ENCODE results near the gene PPDPF. TPM values are rescaled to one million over a fixed set of nuclear protein-coding genes. Genes with fewer than 3 reads are reported as not detected.

The PPDPF gene
- polyA plus RNA-seq, 1 donor (not counting 4 experiments of a cell fraction or from before 2014, with no cell fraction given): 8.8 TPM

GRCh38 chr20:63567386-63568169, 47.0 kb downstream of the PPDPF start:
- H3K9me3 ChIP-seq (ENCODE audit: control insufficient read depth, low read depth, low read length): no peaks in the 10 kb centered on the region
- H4K20me1 ChIP-seq (ENCODE audit: control insufficient read depth, extremely low read depth, insufficient read depth, low read length): peaks cover 8% of the 10 kb centered on the region
- no peak overlapping the region for H2AFZ ChIP-seq (ENCODE audit: control insufficient read depth, low read length)
- no peaks in the 10 kb centered on the region for H3K27me3 ChIP-seq (ENCODE audit: control insufficient read depth, extremely low read depth, insufficient read depth, low read length)
- peaks cover 15% of the 10 kb centered on the region for H3K79me2 ChIP-seq (ENCODE audit: control insufficient read depth, insufficient read depth, low read length)
- no peaks in the 10 kb centered on the region for H3K4me1 ChIP-seq (ENCODE audit: control insufficient read depth, extremely low read depth, insufficient read depth, low read length)
- H3K4me2 ChIP-seq (ENCODE audit: control insufficient read depth, extremely low read depth, insufficient read depth, low read depth, low read length): no peak overlapping the region
- dilution Hi-C loops (cut with MboI; ENCODE audit: extremely low pct_ligation_motif_present, low sequenced_read_pairs): no loop called here
- no peak for TF ChIP-seq EZH2 (IDR thresholded peaks at IDR 0.05; ENCODE audit: low read length)
- TF ChIP-seq CTCF (optimal IDR thresholded peaks at IDR 0.05 in 1 of 3, IDR thresholded peaks at IDR 0.05 in 1 of 3, conservative IDR thresholded peaks at IDR 0.05 in 1 of 3; ENCODE audit: extremely low read depth in 1 of 3, insufficient read depth in 2 of 3, low read length in 3 of 3): no peak
- no peak overlapping the region for H3K27ac ChIP-seq (ENCODE audit: control insufficient read depth, insufficient read depth, low read length)
- H3K9me1 ChIP-seq (ENCODE audit: control insufficient read depth, extremely low read depth, insufficient read depth, low read length): no peaks in the 10 kb centered on the region
- FAIRE-seq (no peak), DNase-seq (ENCODE audit: low read depth, low spot score) (no peak)
- peaks cover 8 to 39% of the 10 kb centered on the region in 2 experiments for H3K36me3 ChIP-seq (ENCODE audit: control insufficient read depth in 2 of 2, extremely low read depth in 1 of 2, insufficient read depth in 2 of 2, low read length in 2 of 2)
- no peak overlapping the region for H3K4me3 ChIP-seq (ENCODE audit: control insufficient read depth in 2 of 3, extremely low read depth in 1 of 3, insufficient read depth in 2 of 3, low read depth in 1 of 3, low read length in 3 of 3)
- H3K9ac ChIP-seq (ENCODE audit: control insufficient read depth, extremely low read depth, insufficient read depth, low read length): no peak overlapping the region

- H3K4me3 ChIP-seq (ENCODE audit: control insufficient read depth in 2 of 3, extremely low read depth in 1 of 3, insufficient read depth in 2 of 3, low read depth in 1 of 3, low read length in 3 of 3): no peak overlapping the region
- no peak overlapping the region for H3K27ac ChIP-seq (ENCODE audit: control insufficient read depth, insufficient read depth, low read length)
- no peak overlapping the region for H3K9ac ChIP-seq (ENCODE audit: control insufficient read depth, extremely low read depth, insufficient read depth, low read length)
- H3K79me2 ChIP-seq (ENCODE audit: control insufficient read depth, insufficient read depth, low read length): peaks cover 23% of the 10 kb centered on the region
- H3K36me3 ChIP-seq (ENCODE audit: control insufficient read depth in 2 of 2, extremely low read depth in 1 of 2, insufficient read depth in 2 of 2, low read length in 2 of 2): peaks cover 10 to 34% of the 10 kb centered on the region in 2 experiments
- peaks cover 5% of the 10 kb centered on the region for H3K4me1 ChIP-seq (ENCODE audit: control insufficient read depth, extremely low read depth, insufficient read depth, low read length)
- no peak overlapping the region for H2AFZ ChIP-seq (ENCODE audit: control insufficient read depth, low read length)
- dilution Hi-C loops (cut with MboI; ENCODE audit: extremely low pct_ligation_motif_present, low sequenced_read_pairs): no loop called here
- no peaks in the 10 kb centered on the region for H3K9me3 ChIP-seq (ENCODE audit: control insufficient read depth, low read depth, low read length)
- no peak overlapping the region for H3K4me2 ChIP-seq (ENCODE audit: control insufficient read depth, extremely low read depth, insufficient read depth, low read depth, low read length)
- DNase-seq (ENCODE audit: low read depth, low spot score): no peak
- H4K20me1 ChIP-seq (ENCODE audit: control insufficient read depth, extremely low read depth, insufficient read depth, low read length): peaks cover 8% of the 10 kb centered on the region
- no peaks in the 10 kb centered on the region for H3K9me1 ChIP-seq (ENCODE audit: control insufficient read depth, extremely low read depth, insufficient read depth, low read length)
- H3K27me3 ChIP-seq (ENCODE audit: control insufficient read depth, extremely low read depth, insufficient read depth, low read length): no peaks in the 10 kb centered on the region
- no peak for FAIRE-seq
- TF ChIP-seq EZH2 (IDR thresholded peaks at IDR 0.05; ENCODE audit: low read length) (no peak), CTCF (optimal IDR thresholded peaks at IDR 0.05 in 1 of 3, IDR thresholded peaks at IDR 0.05 in 1 of 3, conservative IDR thresholded peaks at IDR 0.05 in 1 of 3; ENCODE audit: extremely low read depth in 1 of 3, insufficient read depth in 2 of 3, low read length in 3 of 3) (no peak)
These were observed 47.8 kb downstream of the PPDPF start for GRCh38 chr20:63568170-63568981.
